Measurements from ENCODE around the gene PPIE.

PPIE gene

DNA sequence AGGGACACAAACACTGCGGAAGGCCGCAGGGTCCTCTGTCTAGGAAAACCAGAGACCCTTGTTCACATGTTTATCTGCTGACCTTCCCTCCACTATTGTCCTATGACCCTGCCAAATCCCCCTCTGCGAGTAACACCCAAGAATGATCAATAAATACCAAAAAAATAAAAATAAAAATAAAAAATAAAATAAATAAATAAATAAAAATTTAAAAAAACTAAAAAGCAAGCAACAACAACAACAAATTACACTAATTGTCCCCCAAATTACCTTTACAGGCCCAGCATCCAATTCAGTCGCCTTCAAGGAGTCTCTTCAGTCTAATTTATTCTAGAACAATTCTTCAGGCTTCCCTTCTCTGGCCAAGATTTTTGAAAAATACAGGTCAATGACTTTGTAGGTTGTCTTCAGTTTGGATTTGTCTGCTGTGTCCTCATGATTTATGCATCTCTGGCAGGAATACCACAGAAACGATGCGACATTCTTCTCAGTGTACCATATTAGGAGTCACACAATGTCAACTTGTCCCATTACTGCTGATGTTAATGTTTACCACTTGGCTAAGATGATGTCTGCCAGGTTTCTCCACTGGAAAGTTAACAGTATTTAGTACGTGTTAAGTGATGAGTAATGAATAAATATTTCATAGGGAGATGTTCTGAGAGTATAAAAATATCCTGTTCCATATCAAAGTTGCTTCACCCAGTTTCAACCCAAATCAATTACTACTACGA lies 70.3 kb downstream of the PPIE start:
- no peak for TF ChIP-seq CTCF (conservative IDR thresholded peaks at IDR 0.05; ENCODE audit: low read depth, low read length)
- no peak for DNase-seq (ENCODE audit: low read depth)
- no peak overlapping the region for H3K4me3 ChIP-seq (ENCODE audit: low read length)

GRCh38 chr1:39812913-39813312 lies 74.2 kb downstream of the PPIE start:
- H3K4me3 ChIP-seq (ENCODE audit: low read length) = no peak overlapping the region
- no peak for DNase-seq (ENCODE audit: low read depth)
- no peak for TF ChIP-seq CTCF (conservative IDR thresholded peaks at IDR 0.05; ENCODE audit: low read depth, low read length)
